Right ventricle myocardium inferior (tissue), 1 donor: ENCODE data around the gene ABCB1. TPM values are rescaled to one million over a fixed set of nuclear protein-coding genes. Genes with fewer than 3 reads are reported as not detected.
"Not testable (repeated sequence)": the region's sequence is repeated elsewhere in the genome, so short reads cannot be mapped to it uniquely, and the experiment has no call there.

ENCODE experiments used
- ATAC-seq: fragments of 200-7000 bp; cut with Tn5 transposase; one replicate; pipeline ENCODE4 v1.9.1; 2020; ENCODE audit warnings: mild to moderate bottlenecking, moderate library complexity
- DNase-seq: peaks from one replicate; pipeline ENCODE4 v3.0.0; 2021; ENCODE audit errors: missing footprints
- intact Hi-C: fragments of 100-400 bp; cut with DNase I; formaldehyde crosslinking; loops from one replicate; pipeline ENCODE4 v1.11.0; 2022
- total RNA-seq: library from RNA; stranded (reverse); fragmentation: NEBNext Ultra II Directional; extraction: Animal tissue kit (Norgen Biotek cat#: 25700); gene quantifications from one replicate; pipeline ENCODE4 v1.2.1, GENCODE V29; 2021
- donor health status: DM: no; HTN: yes; CAD: no; lungs with severe emphysema.

The ABCB1 gene
- total RNA-seq, 1 donor from 2014 or later = 4.5 TPM

GRCh38 chr7:87482115-87482514 lies 118.6 kb downstream of the ABCB1 start:
- ATAC-seq (no peak), DNase-seq (no peak)
- intact Hi-C loops = no loop called here

DNA sequence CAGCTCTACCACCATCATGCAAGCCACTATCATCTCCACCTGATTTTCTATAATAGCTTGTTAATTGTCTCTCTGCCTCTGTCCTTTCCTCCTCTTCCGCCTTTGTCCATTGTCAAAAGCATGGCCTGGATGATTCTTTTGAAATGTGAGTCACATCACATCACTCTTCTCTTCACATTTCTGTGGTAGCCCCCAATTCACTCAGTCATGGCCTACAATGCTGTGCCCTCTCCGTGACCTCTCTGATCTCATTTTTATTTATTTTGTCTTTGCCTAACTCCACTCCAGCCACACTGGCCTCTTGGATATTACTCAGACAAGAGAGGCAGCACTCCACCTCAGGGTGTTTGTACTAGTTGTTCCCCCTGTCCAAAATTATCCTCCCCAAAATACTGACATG lies 120.3 kb downstream of the ABCB1 start:
- DNase-seq (no peak), ATAC-seq (no peak)
- intact Hi-C loops = no loop called here

- ATAC-seq = no peak
- no peak for DNase-seq
- intact Hi-C loops = no loop called here
Measured at GRCh38 chr7:87479951-87480350, 120.7 kb downstream of the ABCB1 start.

DNA sequence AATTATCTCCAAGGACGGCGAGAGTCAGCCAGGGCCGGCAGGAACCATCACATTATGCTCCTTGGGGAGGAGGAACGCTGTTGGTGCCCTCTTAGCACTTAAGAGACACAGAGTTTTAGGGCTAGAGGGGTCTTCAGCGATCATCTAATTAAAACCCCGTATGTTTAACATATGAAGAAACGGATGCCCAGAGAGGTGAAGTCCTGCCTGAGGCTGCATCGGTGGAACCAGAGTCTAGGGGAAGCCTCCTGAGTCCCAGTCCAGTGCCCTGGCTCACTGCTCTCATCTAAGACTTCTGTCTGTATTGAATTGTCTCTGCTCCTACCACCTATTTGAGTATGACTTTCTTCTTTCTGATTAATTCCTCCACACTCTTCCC lies 124.5 kb downstream of the ABCB1 start:
- no peak for ATAC-seq
- no peak for DNase-seq
- intact Hi-C loops = no loop called here

GRCh38 chr7:87475359-87476178 lies 125.1 kb downstream of the ABCB1 start, which contains the start of gene ABCB4:
TSS of gene ABCB4 (minus strand) at chr7:87475680. CDS start at chr7:87475465, 215 bp downstream.
- peak; percentile 64 for DNase-seq
- ATAC-seq = peak; percentile 58
- intact Hi-C loops = no loop called here

DNA sequence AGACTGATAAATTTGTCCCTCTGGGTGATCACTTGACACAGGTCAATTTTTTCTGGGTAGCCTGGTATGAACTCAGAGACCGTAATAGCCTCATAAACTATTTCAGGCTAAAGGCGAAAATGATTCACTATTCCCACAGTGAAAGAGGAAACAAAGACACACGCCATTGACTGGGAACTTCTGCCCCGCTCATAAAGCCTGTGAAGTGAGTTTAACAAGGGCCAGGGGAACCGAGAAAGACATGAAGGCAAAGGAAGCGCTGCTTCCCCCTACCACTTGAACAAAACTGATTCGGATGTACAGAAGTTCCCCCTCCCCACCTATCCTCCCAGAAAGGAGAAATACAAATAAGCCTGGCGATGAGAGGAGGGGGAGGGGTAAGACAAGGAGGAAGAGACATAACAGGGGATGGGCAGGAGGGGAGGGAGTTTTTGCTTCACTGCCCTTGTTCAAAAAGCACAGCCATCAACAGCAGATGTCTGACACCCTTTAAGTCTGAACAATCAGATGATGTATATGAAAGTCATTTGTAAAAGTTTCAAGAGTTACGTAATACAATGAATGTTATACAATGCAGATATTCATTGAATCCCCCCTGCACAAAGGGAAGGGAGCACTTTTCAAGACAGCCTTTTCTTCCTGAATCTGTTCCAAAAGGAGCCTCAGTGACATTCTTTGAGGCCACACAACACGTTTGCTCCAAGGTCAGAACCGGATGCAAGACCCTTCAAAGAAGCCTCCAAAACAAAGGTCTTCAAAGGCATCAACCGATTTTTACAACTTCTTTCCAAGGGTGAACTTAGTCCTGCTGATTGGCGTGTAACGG lies 125.9 kb downstream of the ABCB1 start:
- intact Hi-C loops = no loop called here
- ATAC-seq (peak; percentile 70), DNase-seq (no peak)

DNA sequence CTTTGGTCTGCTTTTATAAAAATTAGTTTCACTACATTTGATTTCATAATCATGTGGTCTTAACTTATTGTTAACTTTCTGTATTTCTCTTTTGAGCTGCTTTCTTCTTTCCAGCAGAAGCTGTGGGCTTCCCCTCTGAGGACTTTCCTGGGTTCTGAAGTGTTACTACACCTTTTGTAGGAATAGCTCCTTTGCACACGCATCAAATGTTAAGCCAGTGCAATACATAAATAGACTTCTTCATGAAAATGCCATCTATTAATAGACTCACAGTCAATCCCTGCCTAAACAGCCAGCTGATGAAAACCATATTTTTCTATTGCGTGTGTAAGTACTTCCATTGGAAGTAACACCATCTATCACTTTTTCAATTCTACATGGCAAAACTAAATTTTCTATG lies 126.7 kb downstream of the ABCB1 start:
- DNase-seq = no peak
- peak; percentile 63 for ATAC-seq
- intact Hi-C loops = no loop called here

- intact Hi-C loops = no loop called here
- no peak for ATAC-seq
- no peak for DNase-seq
Measured at GRCh38 chr7:87473192-87473591, 127.5 kb downstream of the ABCB1 start.

DNA sequence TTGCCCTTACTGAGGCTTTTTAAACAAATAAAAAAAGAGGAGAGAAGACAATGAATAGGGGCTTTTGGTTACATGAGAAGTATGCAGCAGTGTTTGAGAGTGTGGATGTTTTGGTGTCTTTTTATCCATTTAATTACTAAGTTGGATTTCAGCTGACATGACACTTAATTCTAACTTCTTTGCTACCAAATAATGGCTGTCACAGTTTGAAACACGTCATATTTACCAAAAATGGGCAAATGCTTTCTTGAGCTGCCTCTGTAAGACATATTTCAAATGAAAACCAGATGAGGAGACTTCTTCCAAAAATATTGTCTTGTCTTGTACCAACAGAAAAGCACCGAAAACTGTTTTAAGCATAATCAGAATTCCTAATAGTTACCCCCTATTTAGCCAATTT lies 129.2 kb downstream of the ABCB1 start:
- ATAC-seq = no peak

GRCh38 chr7:87469204-87469603 lies 131.5 kb downstream of the ABCB1 start:
- ATAC-seq, intact Hi-C loops, DNase-seq: not testable (repeated sequence)

More for the DNA sequence above, 129.2 kb downstream of the ABCB1 start:
- intact Hi-C loops = no loop called here
- no peak for DNase-seq

DNA sequence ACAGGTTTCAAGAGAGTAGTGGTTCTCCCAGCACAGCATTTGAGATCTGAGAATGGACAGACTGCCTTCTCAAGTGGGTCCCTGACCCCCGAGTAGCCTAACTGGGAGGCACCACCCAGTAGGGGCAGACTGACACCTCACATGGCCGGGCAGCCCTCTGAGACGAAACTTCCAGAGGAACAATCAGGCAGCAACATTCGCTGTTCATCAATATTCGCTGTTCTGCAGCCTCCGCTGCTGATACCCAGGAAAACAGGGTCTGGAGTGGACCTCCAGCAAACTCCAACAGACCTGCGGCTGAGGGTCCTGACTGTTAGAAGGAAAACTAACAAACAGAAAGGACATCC lies 135.2 kb downstream of the ABCB1 start:
- DNase-seq, intact Hi-C loops, ATAC-seq: not testable (repeated sequence)

- ATAC-seq, DNase-seq, intact Hi-C loops: not testable (repeated sequence)
Measured at GRCh38 chr7:87464830-87465533, 135.7 kb downstream of the ABCB1 start.

- intact Hi-C loops = no loop called here
- no peak for DNase-seq
- no peak for ATAC-seq
Measured at GRCh38 chr7:87463982-87464381, 136.7 kb downstream of the ABCB1 start.

GRCh38 chr7:87460444-87460843 lies 140.2 kb downstream of the ABCB1 start:
- intact Hi-C loops, ATAC-seq, DNase-seq: not testable (repeated sequence)

DNA sequence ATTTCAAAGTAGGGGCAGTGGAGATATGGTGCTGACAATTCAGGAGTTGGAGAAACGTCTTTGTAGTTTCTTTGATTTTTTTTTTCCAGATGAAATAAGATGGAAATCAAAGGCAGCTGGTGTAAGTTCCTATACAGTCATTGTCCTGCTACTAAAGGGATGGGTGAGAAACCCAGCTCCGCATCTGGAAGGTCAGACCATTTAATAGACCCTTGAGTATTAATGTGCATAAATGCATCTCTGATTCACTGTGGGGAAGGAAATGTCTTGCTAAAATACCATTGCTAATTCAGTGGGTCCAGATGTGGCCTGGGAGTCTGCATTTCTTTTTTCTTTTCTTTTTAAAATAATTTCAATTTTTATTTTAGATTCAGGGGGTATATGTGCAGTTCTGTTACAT lies 140.7 kb downstream of the ABCB1 start:
- ATAC-seq = no peak
- DNase-seq = no peak
- intact Hi-C loops = no loop called here

DNA sequence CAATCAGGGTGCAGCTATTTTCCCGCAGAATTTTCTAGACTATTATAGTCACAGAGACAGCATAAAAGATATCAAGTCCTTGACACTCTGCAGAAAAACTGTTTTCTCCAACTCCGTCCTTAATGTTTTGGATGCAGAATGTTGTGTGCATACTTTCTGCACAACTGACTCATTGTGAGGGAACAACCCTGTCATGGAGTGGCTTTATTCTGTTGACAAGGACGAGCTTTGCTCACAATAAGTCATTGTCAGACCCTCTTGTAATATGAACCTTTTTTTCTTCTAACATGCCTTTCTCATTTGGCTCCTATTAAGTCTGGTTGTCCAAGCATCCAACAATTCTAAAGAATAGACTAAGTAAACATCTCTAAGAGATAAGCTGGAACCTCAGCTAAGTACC lies 142.5 kb downstream of the ABCB1 start:
- DNase-seq (no peak), ATAC-seq (no peak)
- intact Hi-C loops = no loop called here

GRCh38 chr7:87456247-87456646 lies 144.4 kb downstream of the ABCB1 start:
- intact Hi-C loops = no loop called here
- ATAC-seq (no peak), DNase-seq (no peak)
